BLaER1 (cell line): ENCODE data around the gene SPP1.

ENCODE experiments used
- H3K27ac ChIP-seq: shearing (Covaris generic); formaldehyde crosslinking; 2 replicates; pipeline ENCODE4 v1.8.1; 2022
- H3K27me3 ChIP-seq: shearing (Covaris generic); formaldehyde crosslinking; 2 replicates; pipeline ENCODE4 v1.8.1; 2022
- H3K36me3 ChIP-seq: shearing (Covaris generic); formaldehyde crosslinking; 2 replicates; pipeline ENCODE4 v1.8.1; 2022
- H3K4me1 ChIP-seq: shearing (Covaris generic); formaldehyde crosslinking; 2 replicates; pipeline ENCODE4 v1.8.1; 2022
- H3K4me2 ChIP-seq: shearing (Covaris generic); formaldehyde crosslinking; 2 replicates; pipeline ENCODE4 v1.8.1; 2022
- H3K4me3 ChIP-seq: shearing (Covaris generic); formaldehyde crosslinking; 2 replicates; pipeline ENCODE4 v1.8.1; 2022
- H3K9ac ChIP-seq: shearing (Covaris generic); formaldehyde crosslinking; 2 replicates; pipeline ENCODE4 v1.8.1; 2022
- H3K9me3 ChIP-seq: shearing (Covaris generic); formaldehyde crosslinking; 2 replicates; pipeline ENCODE4 v1.8.1; 2022
- H4K20me1 ChIP-seq: shearing (Covaris generic); formaldehyde crosslinking; 2 replicates; pipeline ENCODE4 v1.8.1; 2022
- Cebpa-rat ChIP-seq: shearing (Covaris generic); IDR thresholded peaks from 2 replicates; pipeline ENCODE4 v1.8.1; 2022

Gene SPP1

GRCh38 chr4:87971866-87972265 is 3.6 kb upstream of the SPP1 start:
- no peak overlapping the region for H3K4me3 ChIP-seq
- TF ChIP-seq Cebpa-rat = no peak
- peaks cover 15% of the 10 kb centered on the region for H3K4me1 ChIP-seq
- H3K36me3 ChIP-seq = no peaks in the 10 kb centered on the region
- H3K27ac ChIP-seq = no peak overlapping the region
- no peaks in the 10 kb centered on the region for H3K27me3 ChIP-seq
- no peak overlapping the region for H3K4me2 ChIP-seq
- no peaks in the 10 kb centered on the region for H4K20me1 ChIP-seq
- no peak overlapping the region for H3K9ac ChIP-seq
- peaks cover 6% of the 10 kb centered on the region for H3K9me3 ChIP-seq

DNA sequence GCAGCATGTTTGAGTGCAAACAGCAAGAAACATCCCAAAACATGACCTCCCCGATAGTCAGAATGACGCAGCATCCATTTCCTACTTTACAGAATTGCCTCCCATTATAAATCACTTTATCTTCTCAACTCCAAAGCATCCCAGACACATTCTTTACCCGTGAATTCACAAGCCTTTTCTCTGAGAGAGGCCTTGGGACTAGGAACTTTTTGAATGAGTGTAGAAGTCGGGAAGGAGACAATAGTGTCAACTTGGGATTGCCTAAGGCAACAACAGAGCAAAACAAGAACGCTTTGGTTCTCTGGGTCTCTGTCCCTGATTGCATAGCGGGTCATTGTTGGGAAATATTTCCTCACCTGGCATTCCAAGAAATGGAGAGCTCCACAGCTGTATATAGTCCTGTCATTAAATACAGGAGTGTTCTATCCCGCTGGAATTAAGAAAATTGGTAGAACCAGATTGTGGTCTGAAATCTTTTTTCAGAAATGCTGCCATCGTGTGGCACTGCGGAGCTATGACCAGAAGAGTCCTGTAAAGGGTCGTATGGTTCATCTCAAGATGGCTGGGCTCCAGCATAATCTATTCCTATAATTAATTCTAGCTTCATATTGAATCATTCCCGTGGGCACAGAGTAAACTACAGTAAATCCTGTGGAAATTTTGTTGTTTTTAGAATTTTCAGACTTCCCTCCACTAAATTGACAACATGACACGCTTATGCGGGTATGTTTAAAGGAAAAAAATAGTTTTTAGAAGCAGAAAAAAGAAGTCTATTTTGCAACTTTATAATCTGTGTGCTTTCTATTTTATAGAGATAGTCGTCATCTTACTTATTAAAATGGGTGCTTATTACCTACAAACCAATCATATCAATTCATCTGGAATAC is 2.0 kb upstream of the SPP1 start:
- no peak for TF ChIP-seq Cebpa-rat
- H3K36me3 ChIP-seq = no peaks in the 10 kb centered on the region
- H4K20me1 ChIP-seq = no peaks in the 10 kb centered on the region
- no peak overlapping the region for H3K4me2 ChIP-seq
- no peaks in the 10 kb centered on the region for H3K9me3 ChIP-seq
- no peak overlapping the region for H3K9ac ChIP-seq
- no peak overlapping the region for H3K4me3 ChIP-seq
- no peak overlapping the region for H3K27ac ChIP-seq
- peaks cover 15% of the 10 kb centered on the region for H3K4me1 ChIP-seq
- H3K27me3 ChIP-seq = no peaks in the 10 kb centered on the region

DNA sequence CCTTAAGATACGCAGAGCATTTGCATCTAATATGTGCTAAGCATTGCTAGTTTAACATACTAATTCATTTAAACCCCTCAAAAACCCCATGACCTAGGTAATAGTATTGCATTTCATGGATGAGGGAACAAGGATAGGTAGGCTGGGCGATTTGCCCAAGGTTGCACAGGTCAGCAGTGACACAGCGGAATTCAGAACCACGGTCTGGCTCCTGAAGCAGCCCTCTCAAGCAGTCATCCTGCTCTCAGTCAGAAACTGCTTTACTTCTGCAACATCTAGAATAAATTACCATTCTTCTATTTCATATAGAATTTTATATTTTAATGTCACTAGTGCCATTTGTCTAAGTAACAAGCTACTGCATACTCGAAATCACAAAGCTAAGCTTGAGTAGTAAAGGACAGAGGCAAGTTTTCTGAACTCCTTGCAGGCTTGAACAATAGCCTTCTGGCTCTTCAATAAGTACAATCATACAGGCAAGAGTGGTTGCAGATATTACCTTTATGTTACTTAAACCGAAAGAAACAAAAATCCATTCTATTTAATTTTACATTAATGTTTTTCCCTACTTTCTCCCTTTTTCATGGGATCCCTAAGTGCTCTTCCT is 555 bp upstream of the SPP1 start:
- H3K9me3 ChIP-seq = no peaks in the 10 kb centered on the region
- no peak overlapping the region for H3K4me3 ChIP-seq
- H3K36me3 ChIP-seq = no peaks in the 10 kb centered on the region
- H3K4me2 ChIP-seq = peak overlapping the region; percentile 39
- no peak overlapping the region for H3K9ac ChIP-seq
- H3K4me1 ChIP-seq = peaks cover 15% of the 10 kb centered on the region
- no peaks in the 10 kb centered on the region for H3K27me3 ChIP-seq
- no peaks in the 10 kb centered on the region for H4K20me1 ChIP-seq
- no peak overlapping the region for H3K27ac ChIP-seq
- no peak for TF ChIP-seq Cebpa-rat

- Histone ChIP-seq H3K36me3 (no peaks in the 10 kb centered on the region), H3K4me3 (no peak overlapping the region), H3K27me3 (no peaks in the 10 kb centered on the region), H3K4me2 (no peak overlapping the region), H3K27ac (no peak overlapping the region), H3K9me3 (no peaks in the 10 kb centered on the region), H3K9ac (no peak overlapping the region), H3K4me1 (peaks cover 15% of the 10 kb centered on the region), H4K20me1 (no peaks in the 10 kb centered on the region)
- no peak for TF ChIP-seq Cebpa-rat
These were observed 2.2 kb downstream of the SPP1 start for GRCh38 chr4:87977521-87978278.

- Histone ChIP-seq H3K9ac (no peak overlapping the region), H3K27ac (no peak overlapping the region), H3K36me3 (no peaks in the 10 kb centered on the region), H3K4me3 (no peak overlapping the region), H3K27me3 (no peaks in the 10 kb centered on the region), H4K20me1 (no peaks in the 10 kb centered on the region), H3K4me1 (peaks cover 15% of the 10 kb centered on the region), H3K4me2 (no peak overlapping the region), H3K9me3 (no peaks in the 10 kb centered on the region)
- no peak for TF ChIP-seq Cebpa-rat
These were observed 3.2 kb downstream of the SPP1 start for GRCh38 chr4:87978681-87979080.

GRCh38 chr4:87979810-87980209 is 4.3 kb downstream of the SPP1 start:
- H3K9ac ChIP-seq = no peak overlapping the region

GRCh38 chr4:87981486-87981885 is 6.0 kb downstream of the SPP1 start:
- no peaks in the 10 kb centered on the region for H3K36me3 ChIP-seq
- H3K9ac ChIP-seq = no peak overlapping the region
- no peak overlapping the region for H3K4me3 ChIP-seq
- no peaks in the 10 kb centered on the region for H3K27me3 ChIP-seq
- H3K27ac ChIP-seq = no peak overlapping the region
- no peak overlapping the region for H3K4me2 ChIP-seq
- H3K9me3 ChIP-seq = no peaks in the 10 kb centered on the region
- H4K20me1 ChIP-seq = no peaks in the 10 kb centered on the region
- H3K4me1 ChIP-seq = no peaks in the 10 kb centered on the region
- no peak for TF ChIP-seq Cebpa-rat

More at GRCh38 chr4:87979810-87980209, 4.3 kb downstream of the SPP1 start:
- Histone ChIP-seq H3K27me3 (no peaks in the 10 kb centered on the region), H3K36me3 (no peaks in the 10 kb centered on the region), H4K20me1 (no peaks in the 10 kb centered on the region), H3K27ac (no peak overlapping the region), H3K4me1 (peaks cover 14% of the 10 kb centered on the region), H3K9me3 (no peaks in the 10 kb centered on the region), H3K4me2 (no peak overlapping the region), H3K4me3 (no peak overlapping the region)
- no peak for TF ChIP-seq Cebpa-rat

DNA sequence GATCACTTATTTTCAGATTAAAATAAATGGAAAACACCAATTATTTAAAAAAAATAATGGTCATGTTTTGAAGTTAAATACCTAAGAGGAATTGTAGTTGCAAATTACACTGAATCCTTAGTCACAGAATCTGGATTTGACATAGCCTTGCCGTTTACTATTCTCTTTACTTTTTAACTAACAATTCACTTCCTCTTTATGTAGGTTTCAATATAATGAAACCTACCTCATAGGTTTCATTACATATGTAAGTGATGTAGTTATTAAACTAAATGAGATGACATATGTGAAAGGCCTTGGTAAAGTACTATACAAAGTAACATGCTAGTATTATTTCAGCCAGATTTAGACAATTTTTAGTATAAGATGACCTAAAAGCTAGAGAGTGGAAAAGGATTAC is 6.5 kb downstream of the SPP1 start:
- H4K20me1 ChIP-seq = no peaks in the 10 kb centered on the region
- no peak overlapping the region for H3K4me2 ChIP-seq
- H3K4me1 ChIP-seq = no peaks in the 10 kb centered on the region
- no peak for TF ChIP-seq Cebpa-rat
- no peaks in the 10 kb centered on the region for H3K27me3 ChIP-seq
- no peaks in the 10 kb centered on the region for H3K9me3 ChIP-seq
- H3K4me3 ChIP-seq = no peak overlapping the region
- H3K9ac ChIP-seq = no peak overlapping the region
- no peak overlapping the region for H3K27ac ChIP-seq
- no peaks in the 10 kb centered on the region for H3K36me3 ChIP-seq

- Histone ChIP-seq H3K4me2 (no peak overlapping the region), H3K4me3 (no peak overlapping the region), H3K27me3 (no peaks in the 10 kb centered on the region), H3K9me3 (no peaks in the 10 kb centered on the region), H3K27ac (no peak overlapping the region), H3K4me1 (no peaks in the 10 kb centered on the region), H3K9ac (no peak overlapping the region), H4K20me1 (no peaks in the 10 kb centered on the region), H3K36me3 (no peaks in the 10 kb centered on the region)
- TF ChIP-seq Cebpa-rat = no peak
These were observed 7.0 kb downstream of the SPP1 start for GRCh38 chr4:87982446-87983010.
